HCT116 (cell line): ENCODE data around the gene PPDPF. TPM values are rescaled to one million over a fixed set of nuclear protein-coding genes. Genes with fewer than 3 reads are reported as not detected.

ENCODE experiments used
- ATAC-seq: fragments of 200-7000 bp; cut with Tn5 transposase; 2 replicates; pipeline ENCODE4 v1.9.1; 2020; ENCODE audit warnings: mild to moderate bottlenecking, moderate library complexity
- BruUV-seq: library from RNA; stranded (reverse); fragments of 400-500 nt; replicated peaks from 2 replicates; lab custom pipeline; 2021; lab: Mats Ljungman, UMichigan
- CTCF ChIA-PET: fragments of 300-600 bp; sonication (Branson Sonifier 250); formaldehyde crosslinking; loops from one replicate; lab custom pipeline; 2021; ENCODE audit warnings: antibody characterized with exemption; lab: Charles Lee
- POLR2A ChIA-PET: fragments of 300-600, 350-600 bp; sonication (Branson Sonifier 250); formaldehyde crosslinking; loops from one replicate; lab custom pipeline; 2021; ENCODE audit warnings: antibody characterized with exemption; lab: Charles Lee
- RAD21 ChIA-PET, 2 experiments: fragments of 300-600 bp; sonication (Branson Sonifier 250); formaldehyde crosslinking; loops; one replicate each; lab custom pipeline; 2023; ENCODE audit warnings: low total read pairs in 2 of 2; ENCODE audit not compliant: uncharacterized antibody in 2 of 2, unreplicated experiment in 2 of 2, low non-redundant PET in 1 of 2; lab: Charles Lee
- DNase-seq: peaks from one replicate; pipeline ENCODE4 v3.0.0-alpha.2; 2010; ENCODE audit warnings: low read depth, low spot score
- H2AFZ ChIP-seq: fragments of 200-600 bp; shearing (Covaris generic), sonication (generic); 2 replicates; pipeline ENCODE4 v1.6.1; 2017; ENCODE audit warnings: low read depth, mixed run types, mixed read lengths, antibody characterized with exemption, low read length; ENCODE audit not compliant: poor library complexity, severe bottlenecking
- H3K27ac ChIP-seq: 2 replicates; pipeline ENCODE4 v1.5.1; 2012; ENCODE audit warnings: low read depth, low read length
- H3K27me3 ChIP-seq: fragments of 200-600 bp; sonication (generic); 2 replicates; pipeline ENCODE4 v1.6.1; 2016; ENCODE audit warnings: mixed run types, low read length, mixed read lengths; ENCODE audit not compliant: insufficient read depth
- H3K36me3 ChIP-seq, 2 experiments: fragments of 200-500 bp in 1 of 2; fragments of 200-600 bp in 1 of 2; sonication (Bioruptor generic) in 1 of 2; sonication (generic) in 1 of 2; 2 replicates each; pipeline versions ENCODE4 v1.5.1 to v1.6.1; 2014 to 2016; ENCODE audit warnings: low read length in 2 of 2, inconsistent platforms in 1 of 2, mixed read lengths in 1 of 2, mixed run types in 1 of 2; ENCODE audit not compliant: insufficient read depth in 2 of 2, control insufficient read depth in 1 of 2
- H3K4me1 ChIP-seq, 2 experiments: fragments of 200-600 bp in 1 of 2; sonication (generic) in 1 of 2; 2 replicates each; pipeline versions ENCODE4 v1.5.1 to v1.6.1; 2012 to 2017; ENCODE audit warnings: low read length in 2 of 2, inconsistent platforms in 1 of 2, mild to moderate bottlenecking in 1 of 2, mixed read lengths in 1 of 2, mixed run types in 1 of 2, moderate library complexity in 1 of 2; ENCODE audit not compliant: insufficient read depth in 2 of 2, control insufficient read depth in 1 of 2
- H3K4me2 ChIP-seq: fragments of 200-600 bp; sonication (generic); 2 replicates; pipeline ENCODE4 v1.6.1; 2017; ENCODE audit warnings: mixed run types, low read length, mixed read lengths
- H3K4me3 ChIP-seq, 2 experiments: fragments of 200-600 bp in 1 of 2; sonication (generic) in 1 of 2; replicated peaks in 1 of 2; 2 replicates each; pipeline ENCODE4 v1.5.1; 2011 to 2016; ENCODE audit warnings: low read length in 2 of 2, control low read depth in 1 of 2, low read depth in 1 of 2, mild to moderate bottlenecking in 1 of 2, mixed read lengths in 1 of 2, mixed run types in 1 of 2
- H3K79me2 ChIP-seq: fragments of 200-600 bp; sonication (generic); 2 replicates; pipeline ENCODE4 v1.6.1; 2017; ENCODE audit warnings: mild to moderate bottlenecking, mixed run types, low read length, moderate library complexity, mixed read lengths; ENCODE audit not compliant: insufficient read depth
- H3K9ac ChIP-seq: fragments of 200-600 bp; sonication (generic); 2 replicates; pipeline ENCODE4 v1.6.1; 2016; ENCODE audit warnings: low read length, mixed read lengths
- H3K9me2 ChIP-seq: fragments of 200-600 bp; sonication (generic), shearing (Covaris generic); 2 replicates; pipeline ENCODE4 v1.6.1; 2017; ENCODE audit warnings: mixed run types, mild to moderate bottlenecking, moderate library complexity; ENCODE audit not compliant: insufficient read depth
- H3K9me3 ChIP-seq, 2 experiments: fragments of 200-500 bp in 1 of 2; fragments of 200-600 bp in 1 of 2; sonication (Bioruptor generic) in 1 of 2; sonication (generic) in 1 of 2; 2 replicates each; pipeline ENCODE4 v1.6.1; 2014 to 2017; ENCODE audit warnings: low read length in 2 of 2, mixed read lengths in 2 of 2, inconsistent platforms in 1 of 2, low read depth in 1 of 2, mild to moderate bottlenecking in 1 of 2, mixed run types in 1 of 2, moderate library complexity in 1 of 2; ENCODE audit not compliant: control insufficient read depth in 1 of 2, insufficient read depth in 1 of 2
- H4K20me1 ChIP-seq: fragments of 200-600 bp; sonication (generic), shearing (Covaris generic); 2 replicates; pipeline ENCODE4 v1.6.1; 2017; ENCODE audit warnings: mixed run types, mild to moderate bottlenecking, moderate library complexity; ENCODE audit not compliant: insufficient read depth
- EGR1 ChIP-seq: IDR thresholded peaks from 2 replicates; pipeline ENCODE4 v1.6.1; 2012; ENCODE audit warnings: low read depth
- ELF1 ChIP-seq: IDR thresholded peaks from 2 replicates; pipeline ENCODE4 v1.6.1; 2012; ENCODE audit warnings: low read depth, borderline replicate concordance
- EZH2 ChIP-seq: fragments of 200-600 bp; sonication (generic); IDR thresholded peaks from 2 replicates; pipeline ENCODE4 v1.6.1; 2017; ENCODE audit warnings: antibody characterized with exemption, mixed run types
- JUND ChIP-seq: IDR thresholded peaks from 2 replicates; pipeline ENCODE4 v1.6.1; 2012
- SP1 ChIP-seq: IDR thresholded peaks from 2 replicates; pipeline ENCODE4 v1.6.1; 2012; ENCODE audit warnings: low read depth
- TCF7L2 ChIP-seq: IDR thresholded peaks from 2 replicates; pipeline ENCODE4 v1.7.0; 2011; ENCODE audit warnings: borderline replicate concordance, inconsistent platforms; ENCODE audit not compliant: insufficient read depth, insufficient read length; ENCODE audit errors: extremely low read depth
- YY1 ChIP-seq: IDR thresholded peaks from 2 replicates; pipeline ENCODE4 v1.6.1; 2011; ENCODE audit warnings: low read length, low read depth, moderate library complexity, mild to moderate bottlenecking; ENCODE audit not compliant: insufficient replicate concordance; ENCODE audit errors: extremely low read depth
- ZNF274 ChIP-seq: fragments of 200-500 bp; sonication (Bioruptor generic); IDR thresholded peaks from 2 replicates; pipeline ENCODE4 v1.6.1; 2014; ENCODE audit warnings: mild to moderate bottlenecking, low read depth, low read length, inconsistent platforms
- intact Hi-C: fragments of 100-400 bp; cut with micrococcal nuclease; formaldehyde crosslinking; loops from 2 replicates; pipeline ENCODE4 v1.10.0; 2022
- total RNA-seq: library from RNA; stranded (reverse); gene quantifications from one replicate; pipeline ENCODE4 v1.2.1, GENCODE V29; 2021; ENCODE audit not compliant: unreplicated experiment
- TF ChIP-seq, protein P1 (sequence below): IDR thresholded peaks from 2 replicates; pipeline ENCODE4 v1.6.1; 2011; ENCODE audit warnings: mild to moderate bottlenecking, low read length, moderate library complexity; ENCODE audit not compliant: insufficient replicate concordance; ENCODE audit errors: extremely low read depth
- TF ChIP-seq, protein P2 (sequence below), 3 experiments: fragments of 200-600 bp in 1 of 3; sonication (generic) in 1 of 3; IDR thresholded peaks in 2 of 3; conservative IDR thresholded peaks in 1 of 3; 2 replicates each; pipeline ENCODE4 v1.5.1; 2012 to 2017; ENCODE audit warnings: low read depth in 2 of 3, low read length in 2 of 3, antibody characterized with exemption in 1 of 3, borderline replicate concordance in 1 of 3, control low read depth in 1 of 3, mild to moderate bottlenecking in 1 of 3, mixed read lengths in 1 of 3, mixed run types in 1 of 3, moderate library complexity in 1 of 3; ENCODE audit not compliant: insufficient read depth in 1 of 3

PPDPF gene
- total RNA-seq, 1 experiment from 2014 or later = 346 TPM

DNA sequence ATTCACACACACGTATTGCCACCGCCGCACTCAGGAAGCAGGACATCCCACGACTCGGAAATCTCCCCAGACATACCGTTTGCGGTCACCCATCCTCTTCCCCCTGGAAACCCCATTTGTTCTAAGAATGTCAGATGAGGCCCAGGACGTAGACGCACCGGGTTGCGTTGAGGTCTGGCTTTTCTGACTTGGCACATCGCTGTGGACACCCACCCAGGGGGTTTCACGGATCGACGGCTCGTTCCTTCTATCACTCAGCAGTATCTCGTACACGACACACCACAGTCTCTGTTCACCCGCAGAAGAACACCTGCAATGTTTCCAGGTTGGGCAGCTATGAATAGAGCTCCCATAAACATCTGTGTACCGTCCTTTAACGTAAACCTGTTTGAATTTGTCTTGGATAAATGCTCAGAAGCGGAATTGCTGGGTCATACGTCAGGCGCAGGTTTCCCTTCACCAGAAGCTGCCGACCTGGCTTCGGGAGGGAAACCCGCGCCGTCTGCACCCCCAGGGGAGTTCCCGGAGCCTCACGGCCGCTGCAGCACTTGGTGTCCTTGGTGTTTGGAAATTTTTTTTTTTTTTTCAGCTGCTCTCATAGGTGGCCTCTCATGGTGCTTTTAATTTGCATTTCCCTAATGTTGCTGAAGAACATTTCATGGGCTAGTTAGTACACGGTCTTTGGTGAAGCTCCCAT lies 12.3 kb upstream of the PPDPF start:
- no peaks in the 10 kb centered on the region for H3K36me3 ChIP-seq
- H3K27me3 ChIP-seq = peaks cover 7% of the 10 kb centered on the region; the same call in 1 of the 2 replicates
- no peaks in the 10 kb centered on the region for H4K20me1 ChIP-seq
- BruUV-seq = no TSS peak
- H3K4me2 ChIP-seq = no peak overlapping the region
- no peaks in the 10 kb centered on the region for H3K4me1 ChIP-seq
- RAD21 ChIA-PET = no interaction called here
- ATAC-seq = no peak
- no peak for TF ChIP-seq JUND
- TF ChIP-seq SP1 = no peak
- no peak for TF ChIP-seq EZH2
- no peak for TF ChIP-seq ZNF274
- no peak for TF ChIP-seq EGR1
- TF ChIP-seq, protein P1, sequence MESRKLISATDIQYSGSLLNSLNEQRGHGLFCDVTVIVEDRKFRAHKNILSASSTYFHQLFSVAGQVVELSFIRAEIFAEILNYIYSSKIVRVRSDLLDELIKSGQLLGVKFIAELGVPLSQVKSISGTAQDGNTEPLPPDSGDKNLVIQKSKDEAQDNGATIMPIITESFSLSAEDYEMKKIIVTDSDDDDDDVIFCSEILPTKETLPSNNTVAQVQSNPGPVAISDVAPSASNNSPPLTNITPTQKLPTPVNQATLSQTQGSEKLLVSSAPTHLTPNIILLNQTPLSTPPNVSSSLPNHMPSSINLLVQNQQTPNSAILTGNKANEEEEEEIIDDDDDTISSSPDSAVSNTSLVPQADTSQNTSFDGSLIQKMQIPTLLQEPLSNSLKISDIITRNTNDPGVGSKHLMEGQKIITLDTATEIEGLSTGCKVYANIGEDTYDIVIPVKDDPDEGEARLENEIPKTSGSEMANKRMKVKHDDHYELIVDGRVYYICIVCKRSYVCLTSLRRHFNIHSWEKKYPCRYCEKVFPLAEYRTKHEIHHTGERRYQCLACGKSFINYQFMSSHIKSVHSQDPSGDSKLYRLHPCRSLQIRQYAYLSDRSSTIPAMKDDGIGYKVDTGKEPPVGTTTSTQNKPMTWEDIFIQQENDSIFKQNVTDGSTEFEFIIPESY = no peak
- TF ChIP-seq, protein P2, sequence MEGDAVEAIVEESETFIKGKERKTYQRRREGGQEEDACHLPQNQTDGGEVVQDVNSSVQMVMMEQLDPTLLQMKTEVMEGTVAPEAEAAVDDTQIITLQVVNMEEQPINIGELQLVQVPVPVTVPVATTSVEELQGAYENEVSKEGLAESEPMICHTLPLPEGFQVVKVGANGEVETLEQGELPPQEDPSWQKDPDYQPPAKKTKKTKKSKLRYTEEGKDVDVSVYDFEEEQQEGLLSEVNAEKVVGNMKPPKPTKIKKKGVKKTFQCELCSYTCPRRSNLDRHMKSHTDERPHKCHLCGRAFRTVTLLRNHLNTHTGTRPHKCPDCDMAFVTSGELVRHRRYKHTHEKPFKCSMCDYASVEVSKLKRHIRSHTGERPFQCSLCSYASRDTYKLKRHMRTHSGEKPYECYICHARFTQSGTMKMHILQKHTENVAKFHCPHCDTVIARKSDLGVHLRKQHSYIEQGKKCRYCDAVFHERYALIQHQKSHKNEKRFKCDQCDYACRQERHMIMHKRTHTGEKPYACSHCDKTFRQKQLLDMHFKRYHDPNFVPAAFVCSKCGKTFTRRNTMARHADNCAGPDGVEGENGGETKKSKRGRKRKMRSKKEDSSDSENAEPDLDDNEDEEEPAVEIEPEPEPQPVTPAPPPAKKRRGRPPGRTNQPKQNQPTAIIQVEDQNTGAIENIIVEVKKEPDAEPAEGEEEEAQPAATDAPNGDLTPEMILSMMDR (IDR thresholded peaks at IDR 0.05 in 2 of 3, conservative IDR thresholded peaks at IDR 0.05 in 1 of 3; ENCODE audit: borderline replicate concordance in 1 of 3, insufficient read depth in 1 of 3, low read depth in 2 of 3, low read length in 2 of 3) = no peak
- no peak for TF ChIP-seq TCF7L2
- TF ChIP-seq YY1 = no peak
- no peak for TF ChIP-seq ELF1
- TF ChIP-seq, all 23 proteins: peak for 0
- no peaks in the 10 kb centered on the region; a peak in 1 of 4 replicates for H3K9me3 ChIP-seq
- no peak overlapping the region for H3K4me3 ChIP-seq
- POLR2A ChIA-PET = no interaction called here
- CTCF ChIA-PET = no interaction called here
- DNase-seq = no peak
- no peaks in the 10 kb centered on the region for H3K9me2 ChIP-seq
- H3K27ac ChIP-seq = no peak overlapping the region
- intact Hi-C loops = no loop called here
- H3K9ac ChIP-seq = no peak overlapping the region
- H2AFZ ChIP-seq = no peak overlapping the region
- H3K79me2 ChIP-seq = no peaks in the 10 kb centered on the region
